ENCODE measurements around the gene ATP8B1. TPM values are rescaled to one million over a fixed set of nuclear protein-coding genes. Genes with fewer than 3 reads are reported as not detected.

ATP8B1 gene
- total RNA-seq, 1 experiment from 2014 or later, result 1.1 TPM

DNA sequence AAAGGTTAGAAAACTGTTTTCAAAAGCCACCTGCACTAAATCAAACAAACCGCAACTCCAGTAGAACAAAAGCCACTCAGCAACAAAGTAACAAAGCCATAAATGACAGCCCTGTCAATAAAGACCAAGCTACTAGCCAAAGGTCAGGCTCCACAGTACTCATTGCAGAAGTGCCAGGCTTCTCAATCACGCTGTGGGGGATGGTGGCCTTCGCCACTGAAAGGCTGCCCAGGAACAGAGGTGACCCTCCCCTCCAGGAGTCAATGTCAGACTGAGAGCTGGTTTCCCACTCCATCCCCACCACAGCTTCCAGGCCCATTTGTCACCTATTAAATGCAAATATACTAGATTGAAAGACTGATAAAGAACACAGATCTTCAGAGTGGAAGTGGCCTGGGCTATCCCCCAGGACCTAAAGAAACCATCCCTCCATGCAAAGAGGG is 5.9 kb downstream of the ATP8B1 start:
- Mint-ChIP-seq H3K9me3 (peaks cover 2 to 4% of the 10 kb centered on the region in 2 experiments; a peak in 2 of 5 replicates), H3K4me1 (peaks cover 18 to 24% of the 10 kb centered on the region in 2 experiments), H3K27ac (no peak overlapping the region), H3K36me3 (ENCODE audit: insufficient read depth in 1 of 3, low read depth in 3 of 3) (peaks cover 0 to 2% (median 0%) of the 10 kb centered on the region in 3 experiments; a peak in 2 of 7 replicates), H3K4me3 (no peak overlapping the region), H3K27me3 (ENCODE audit: low read depth) (peaks cover 43% of the 10 kb centered on the region)
- Histone ChIP-seq H2BK20ac (ENCODE audit: low read depth, low read length, poor library complexity, severe bottlenecking) (no peak overlapping the region), H2AFZ (ENCODE audit: low read length) (no peak overlapping the region), H3K56ac (ENCODE audit: insufficient read length, low read depth, low read length) (no peak overlapping the region), H3K27me3 (ENCODE audit: insufficient read depth, low read length) (peaks cover 11% of the 10 kb centered on the region; the same call in 1 of the 2 replicates), H3K23ac (ENCODE audit: insufficient read length, low read depth, low read length) (no peak overlapping the region), H4K5ac (ENCODE audit: insufficient read length, low read depth, low read length) (no peak overlapping the region), H3K4ac (ENCODE audit: low read depth, low read length) (no peak overlapping the region), H2BK15ac (ENCODE audit: low read depth, low read length) (no peak overlapping the region), H3K79me2 (ENCODE audit: insufficient read depth, low read length) (no peaks in the 10 kb centered on the region), H3K79me1 (ENCODE audit: insufficient read depth, low read depth, low read length, poor library complexity, severe bottlenecking) (no peaks in the 10 kb centered on the region), H3T11ph (ENCODE audit: low read length) (no peak overlapping the region), H2BK12ac (ENCODE audit: insufficient read length, low read depth, low read length) (no peak overlapping the region), H3K14ac (ENCODE audit: insufficient read depth, low read length) (no peak overlapping the region), H2BK120ac (ENCODE audit: low read depth, low read length, poor library complexity, severe bottlenecking) (no peak overlapping the region), H2BK5ac (ENCODE audit: insufficient read length, low read length) (no peak overlapping the region), H3K27ac (ENCODE audit: insufficient read length, low read depth, low read length) (no peak overlapping the region), H3K9me3 (ENCODE audit: control insufficient read depth, low read depth, low read length) (no peaks in the 10 kb centered on the region), H4K91ac (ENCODE audit: insufficient read length, low read depth, low read length) (no peak overlapping the region), H3K23me2 (ENCODE audit: insufficient read length, low read depth, low read length, poor library complexity, severe bottlenecking) (peaks cover 9% of the 10 kb centered on the region), H3K9ac (ENCODE audit: extremely low read depth, insufficient read length, low read length) (no peak overlapping the region), H3K18ac (ENCODE audit: insufficient read length, low read depth, low read length) (no peak overlapping the region), H3K4me1 (ENCODE audit: insufficient read depth, low read length) (peaks cover 2% of the 10 kb centered on the region; the same call in 1 of the 2 replicates), H2AK5ac (ENCODE audit: insufficient read length, low read length) (no peak overlapping the region), H4K20me1 (ENCODE audit: control insufficient read depth, insufficient read depth, insufficient read length) (no peaks in the 10 kb centered on the region), H4K8ac (replicated peaks; ENCODE audit: insufficient read length, low read depth, low read length) (no peak overlapping the region), H3K4me2 (ENCODE audit: insufficient read depth, insufficient read length, low read length) (no peak overlapping the region)
- DNase-seq, result no peak
- TF ChIP-seq CTCF (conservative IDR thresholded peaks at IDR 0.05), result no peak
- WGBS (ENCODE audit: extremely low coverage, insufficient read length, low lambda C conversion rate), result no CpG with 5 or more reads among the region's 3 CpGs

Measured in H9 (cell line).